ENCODE data around the gene TACC3. TPM values are rescaled to one million over a fixed set of nuclear protein-coding genes. Genes with fewer than 3 reads are reported as not detected.

The TACC3 gene
- total RNA-seq, 1 experiment from 2014 or later, result 32.0 TPM

DNA sequence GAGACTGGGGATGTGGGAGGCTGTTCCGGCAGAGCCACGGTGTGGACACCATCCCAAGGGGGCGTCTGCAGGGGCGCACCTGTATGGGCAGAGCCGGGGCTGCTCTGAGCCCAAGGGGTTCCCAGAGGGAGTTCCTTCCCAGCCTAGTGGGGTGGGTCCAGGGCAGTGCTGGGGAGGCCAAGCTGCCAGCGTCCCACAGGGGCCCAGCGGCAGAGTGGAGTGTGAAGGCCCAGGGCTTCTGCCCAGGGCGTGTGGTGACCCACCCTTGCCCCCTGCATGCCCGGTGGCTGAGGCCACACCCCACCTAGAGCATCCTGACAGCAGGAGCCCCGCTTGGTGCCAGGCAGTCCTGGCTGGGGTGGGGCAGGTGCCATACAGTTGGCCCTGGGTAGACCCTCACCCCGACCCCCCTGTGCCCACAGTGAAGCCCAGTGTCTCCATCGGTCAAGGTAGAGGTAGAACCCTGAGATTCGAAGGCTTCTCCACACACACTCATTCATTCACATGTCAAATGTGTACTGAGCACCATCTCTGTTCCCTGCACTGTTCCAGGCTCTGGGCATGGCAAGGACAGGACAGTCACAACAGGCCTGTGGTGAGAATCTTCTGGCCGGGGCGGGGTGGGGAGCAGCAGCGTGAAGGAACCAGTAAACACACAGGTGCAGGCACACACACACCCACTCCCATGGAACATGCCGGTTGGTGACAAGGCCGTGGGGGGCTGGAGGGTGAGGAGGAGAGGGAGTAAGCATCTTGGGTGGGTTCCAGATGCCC is 29.2 kb downstream of the TACC3 start:
- Histone ChIP-seq H2AFZ (ENCODE audit: low read length) (no peak overlapping the region), H3K27me3 (ENCODE audit: low read length) (no peaks in the 10 kb centered on the region), H3K27ac (ENCODE audit: low read length) (no peak overlapping the region), H3K79me2 (ENCODE audit: low read length) (no peaks in the 10 kb centered on the region), H3F3A (ENCODE audit: low read length, unreplicated experiment) (no peaks in the 10 kb centered on the region), H3K9ac (ENCODE audit: low read length) (no peak overlapping the region), H4K20me1 (ENCODE audit: low read length) (no peaks in the 10 kb centered on the region), H3K4me2 (ENCODE audit: low read length) (no peak overlapping the region), H3K36me3 (ENCODE audit: low read depth, low read length) (no peaks in the 10 kb centered on the region), H3K9me3 (ENCODE audit: low read length) (no peaks in the 10 kb centered on the region), H3K4me1 (ENCODE audit: insufficient read depth, low read length) (no peaks in the 10 kb centered on the region), H3K4me3 (ENCODE audit: low read length) (no peak overlapping the region), H3K9me2 (replicated peaks; ENCODE audit: low read length) (no peaks in the 10 kb centered on the region)
- ChIA-PET CTCF (no interaction called here), POLR2A (ENCODE audit: unreplicated experiment) (no interaction called here)
- intact Hi-C loops (cut with micrococcal nuclease), result no loop called here
- no peak for TF ChIP-seq EZH2phosphoT487 (IDR thresholded peaks at IDR 0.05; ENCODE audit: borderline replicate concordance, low read length)
- TF ChIP-seq EZH2 (IDR thresholded peaks at IDR 0.05; ENCODE audit: low read length, unreplicated experiment), result no peak
- TF ChIP-seq, protein P1, sequence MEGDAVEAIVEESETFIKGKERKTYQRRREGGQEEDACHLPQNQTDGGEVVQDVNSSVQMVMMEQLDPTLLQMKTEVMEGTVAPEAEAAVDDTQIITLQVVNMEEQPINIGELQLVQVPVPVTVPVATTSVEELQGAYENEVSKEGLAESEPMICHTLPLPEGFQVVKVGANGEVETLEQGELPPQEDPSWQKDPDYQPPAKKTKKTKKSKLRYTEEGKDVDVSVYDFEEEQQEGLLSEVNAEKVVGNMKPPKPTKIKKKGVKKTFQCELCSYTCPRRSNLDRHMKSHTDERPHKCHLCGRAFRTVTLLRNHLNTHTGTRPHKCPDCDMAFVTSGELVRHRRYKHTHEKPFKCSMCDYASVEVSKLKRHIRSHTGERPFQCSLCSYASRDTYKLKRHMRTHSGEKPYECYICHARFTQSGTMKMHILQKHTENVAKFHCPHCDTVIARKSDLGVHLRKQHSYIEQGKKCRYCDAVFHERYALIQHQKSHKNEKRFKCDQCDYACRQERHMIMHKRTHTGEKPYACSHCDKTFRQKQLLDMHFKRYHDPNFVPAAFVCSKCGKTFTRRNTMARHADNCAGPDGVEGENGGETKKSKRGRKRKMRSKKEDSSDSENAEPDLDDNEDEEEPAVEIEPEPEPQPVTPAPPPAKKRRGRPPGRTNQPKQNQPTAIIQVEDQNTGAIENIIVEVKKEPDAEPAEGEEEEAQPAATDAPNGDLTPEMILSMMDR (conservative IDR thresholded peaks at IDR 0.05; ENCODE audit: low read depth, low read length), result no peak
- ATAC-seq (no peak), DNase-seq (no peak)
- no TSS peak for BruUV-seq (replicated peaks)

DNA sequence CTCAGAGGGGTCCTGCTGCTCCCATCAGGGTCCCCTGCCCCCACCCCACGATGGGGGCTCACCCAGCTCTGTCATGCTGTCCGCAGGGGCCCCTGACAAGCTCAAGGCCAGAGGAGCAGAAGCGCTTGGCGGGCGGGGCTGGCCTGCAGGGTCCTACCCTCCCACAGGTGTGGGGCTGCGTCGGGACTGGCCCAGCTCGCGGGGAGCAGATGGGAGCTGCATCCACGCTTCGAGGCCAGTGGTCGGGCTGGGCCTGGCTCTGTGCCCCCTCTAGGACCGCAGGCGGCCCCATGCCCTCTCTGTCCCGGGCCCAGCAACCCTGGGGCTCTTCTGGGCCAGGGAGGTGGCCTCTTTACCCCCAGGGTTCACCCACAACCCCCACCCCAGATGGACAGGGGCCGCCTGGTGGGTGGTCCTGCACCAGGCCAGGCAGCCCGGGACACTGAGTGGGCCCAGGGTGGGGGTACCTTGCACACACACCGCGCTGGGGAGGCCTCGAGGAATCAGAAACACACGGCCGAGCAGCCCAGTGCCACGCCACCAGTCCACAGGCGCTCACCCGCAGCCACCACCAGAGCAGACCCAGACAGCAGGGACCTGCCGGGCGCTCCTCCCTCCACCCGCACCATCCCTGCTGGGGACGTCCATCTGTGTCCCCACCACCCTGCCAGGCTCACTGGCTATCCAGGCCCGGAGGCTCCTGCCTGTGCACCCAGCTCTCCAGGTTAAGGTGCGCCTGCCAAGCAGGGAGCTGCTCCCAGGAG is 30.0 kb downstream of the TACC3 start:
- ATAC-seq, result no peak
- Histone ChIP-seq H2AFZ (ENCODE audit: low read length) (no peak overlapping the region), H3K36me3 (ENCODE audit: low read depth, low read length) (no peaks in the 10 kb centered on the region), H3K9me2 (replicated peaks; ENCODE audit: low read length) (no peaks in the 10 kb centered on the region), H3K27me3 (ENCODE audit: low read length) (no peaks in the 10 kb centered on the region), H3K79me2 (ENCODE audit: low read length) (no peaks in the 10 kb centered on the region), H3K4me2 (ENCODE audit: low read length) (no peak overlapping the region), H3K27ac (ENCODE audit: low read length) (no peak overlapping the region), H3F3A (ENCODE audit: low read length, unreplicated experiment) (no peaks in the 10 kb centered on the region), H3K4me1 (ENCODE audit: insufficient read depth, low read length) (no peaks in the 10 kb centered on the region), H4K20me1 (ENCODE audit: low read length) (no peaks in the 10 kb centered on the region), H3K9ac (ENCODE audit: low read length) (no peak overlapping the region), H3K9me3 (ENCODE audit: low read length) (no peaks in the 10 kb centered on the region), H3K4me3 (ENCODE audit: low read length) (no peak overlapping the region)
- intact Hi-C loops (cut with micrococcal nuclease), result no loop called here
- POLR2A ChIA-PET (ENCODE audit: unreplicated experiment), result no interaction called here
- BruUV-seq (replicated peaks), result no TSS peak
- TF ChIP-seq, protein P1 (conservative IDR thresholded peaks at IDR 0.05; ENCODE audit: low read depth, low read length), result no peak
- no peak for TF ChIP-seq EZH2 (IDR thresholded peaks at IDR 0.05; ENCODE audit: low read length, unreplicated experiment)
- no peak for TF ChIP-seq EZH2phosphoT487 (IDR thresholded peaks at IDR 0.05; ENCODE audit: borderline replicate concordance, low read length)
- CTCF ChIA-PET, result no interaction called here
- no peak for DNase-seq

DNA sequence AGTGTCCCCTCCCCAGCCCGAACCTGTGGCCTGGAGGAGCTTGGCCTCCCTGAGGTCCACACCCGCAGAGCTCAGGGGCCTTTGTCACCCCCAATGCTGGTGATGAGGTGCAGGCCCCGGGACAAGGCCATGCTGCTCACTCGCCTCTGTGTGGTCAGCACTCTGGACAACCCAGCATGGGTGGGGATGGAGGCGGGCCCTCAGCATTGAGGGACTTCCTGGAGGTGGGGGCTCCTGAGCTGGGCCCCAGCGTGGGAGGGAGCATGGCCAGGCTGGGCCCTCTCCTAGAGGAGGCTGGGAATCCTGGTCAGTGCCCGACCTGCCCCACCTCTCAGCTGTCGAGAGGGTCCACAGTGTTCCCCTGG is 30.6 kb downstream of the TACC3 start:
- no peak overlapping the region for H3K9ac ChIP-seq (ENCODE audit: low read length)
- no peak overlapping the region for H3K4me3 ChIP-seq (ENCODE audit: low read length)
- no peak overlapping the region for H3K4me2 ChIP-seq (ENCODE audit: low read length)
- intact Hi-C loops (cut with micrococcal nuclease), result no loop called here
- H3F3A ChIP-seq (ENCODE audit: low read length, unreplicated experiment), result no peaks in the 10 kb centered on the region
- H3K79me2 ChIP-seq (ENCODE audit: low read length), result no peaks in the 10 kb centered on the region
- no peaks in the 10 kb centered on the region for H3K9me3 ChIP-seq (ENCODE audit: low read length)
- BruUV-seq (replicated peaks), result no TSS peak
- ATAC-seq (no peak), DNase-seq (no peak)
- no peaks in the 10 kb centered on the region for H3K27me3 ChIP-seq (ENCODE audit: low read length)
- ChIA-PET CTCF (no interaction called here), POLR2A (ENCODE audit: unreplicated experiment) (no interaction called here)
- H3K9me2 ChIP-seq (replicated peaks; ENCODE audit: low read length), result no peaks in the 10 kb centered on the region
- H4K20me1 ChIP-seq (ENCODE audit: low read length), result no peaks in the 10 kb centered on the region
- H2AFZ ChIP-seq (ENCODE audit: low read length), result no peak overlapping the region
- no peak overlapping the region for H3K27ac ChIP-seq (ENCODE audit: low read length)
- TF ChIP-seq, protein P1 (conservative IDR thresholded peaks at IDR 0.05; ENCODE audit: low read depth, low read length), result no peak
- TF ChIP-seq EZH2 (IDR thresholded peaks at IDR 0.05; ENCODE audit: low read length, unreplicated experiment), result no peak
- TF ChIP-seq EZH2phosphoT487 (IDR thresholded peaks at IDR 0.05; ENCODE audit: borderline replicate concordance, low read length), result no peak
- no peaks in the 10 kb centered on the region for H3K4me1 ChIP-seq (ENCODE audit: insufficient read depth, low read length)
- no peaks in the 10 kb centered on the region for H3K36me3 ChIP-seq (ENCODE audit: low read depth, low read length)

Data from PC-3 (cell line).